ENCODE measurements around the gene ZNF664. TPM values are rescaled to one million over a fixed set of nuclear protein-coding genes. Genes with fewer than 3 reads are reported as not detected.

The ZNF664 gene
- total RNA-seq, 1 experiment from 2014 or later, result 34.2 TPM

GRCh38 chr12:123991372-123991951 lies 18.4 kb downstream of the ZNF664 start:
- Histone ChIP-seq H3K27me3 (no peaks in the 10 kb centered on the region), H3K36me3 (peaks cover 22% of the 10 kb centered on the region), H3K9me3 (no peaks in the 10 kb centered on the region), H3K4me3 (no peak overlapping the region)
- no peak for DNase-seq

- Histone ChIP-seq H3K4me3 (no peak overlapping the region), H3K27me3 (no peaks in the 10 kb centered on the region), H3K36me3 (peaks cover 22% of the 10 kb centered on the region), H3K9me3 (no peaks in the 10 kb centered on the region)
- DNase-seq, result no peak
These were observed 19.3 kb downstream of the ZNF664 start for GRCh38 chr12:123992118-123992825.

- Histone ChIP-seq H3K36me3 (peaks cover 17% of the 10 kb centered on the region), H3K27me3 (no peaks in the 10 kb centered on the region), H3K9me3 (no peaks in the 10 kb centered on the region), H3K4me3 (no peak overlapping the region)
- DNase-seq, result peak; percentile 55
These were observed 22.2 kb downstream of the ZNF664 start for GRCh38 chr12:123995023-123995748.

- H3K4me3 ChIP-seq, result no peak overlapping the region
- no peaks in the 10 kb centered on the region for H3K27me3 ChIP-seq
- H3K9me3 ChIP-seq, result no peaks in the 10 kb centered on the region
- peaks cover 19% of the 10 kb centered on the region for H3K36me3 ChIP-seq
- DNase-seq, result no peak
These were observed 23.6 kb downstream of the ZNF664 start for GRCh38 chr12:123996581-123996980.

- no peak for DNase-seq
- Histone ChIP-seq H3K9me3 (no peaks in the 10 kb centered on the region), H3K27me3 (no peaks in the 10 kb centered on the region), H3K36me3 (peaks cover 19% of the 10 kb centered on the region), H3K4me3 (no peak overlapping the region)
These were observed 24.2 kb downstream of the ZNF664 start for GRCh38 chr12:123997033-123997822.

GRCh38 chr12:123997908-123998307 lies 24.9 kb downstream of the ZNF664 start:
- no peak for DNase-seq
- no peaks in the 10 kb centered on the region for H3K9me3 ChIP-seq
- no peak overlapping the region for H3K4me3 ChIP-seq
- H3K36me3 ChIP-seq, result peaks cover 12% of the 10 kb centered on the region
- no peaks in the 10 kb centered on the region for H3K27me3 ChIP-seq

GRCh38 chr12:123998344-123998990 lies 25.5 kb downstream of the ZNF664 start:
- H3K9me3 ChIP-seq, result no peaks in the 10 kb centered on the region
- H3K4me3 ChIP-seq, result no peak overlapping the region
- DNase-seq, result no peak
- H3K36me3 ChIP-seq, result peaks cover 10% of the 10 kb centered on the region
- no peaks in the 10 kb centered on the region for H3K27me3 ChIP-seq

GRCh38 chr12:123998991-123999359 lies 26.0 kb downstream of the ZNF664 start:
- DNase-seq, result no peak

GRCh38 chr12:124000111-124000510 lies 27.1 kb downstream of the ZNF664 start:
- no peak for DNase-seq
- Histone ChIP-seq H3K27me3 (no peaks in the 10 kb centered on the region), H3K9me3 (no peaks in the 10 kb centered on the region), H3K4me3 (no peak overlapping the region), H3K36me3 (peaks cover 16% of the 10 kb centered on the region)

More at GRCh38 chr12:123998991-123999359, 26.0 kb downstream of the ZNF664 start:
- Histone ChIP-seq H3K36me3 (peaks cover 13% of the 10 kb centered on the region), H3K4me3 (no peak overlapping the region), H3K9me3 (no peaks in the 10 kb centered on the region), H3K27me3 (no peaks in the 10 kb centered on the region)

- Histone ChIP-seq H3K27me3 (no peaks in the 10 kb centered on the region), H3K4me3 (no peak overlapping the region), H3K9me3 (no peaks in the 10 kb centered on the region), H3K36me3 (peaks cover 12% of the 10 kb centered on the region)
- no peak for DNase-seq
These were observed 28.3 kb downstream of the ZNF664 start for GRCh38 chr12:124001343-124001742.

- Histone ChIP-seq H3K36me3 (peaks cover 12% of the 10 kb centered on the region), H3K9me3 (no peaks in the 10 kb centered on the region), H3K27me3 (no peaks in the 10 kb centered on the region), H3K4me3 (no peak overlapping the region)
- DNase-seq, result no peak
These were observed 29.1 kb downstream of the ZNF664 start for GRCh38 chr12:124002021-124002644.

- no peak for DNase-seq
- H3K27me3 ChIP-seq, result no peaks in the 10 kb centered on the region
- H3K4me3 ChIP-seq, result no peak overlapping the region
- peaks cover 10% of the 10 kb centered on the region for H3K36me3 ChIP-seq
- no peaks in the 10 kb centered on the region for H3K9me3 ChIP-seq
These were observed 29.6 kb downstream of the ZNF664 start for GRCh38 chr12:124002654-124003053.

GRCh38 chr12:124004233-124004875 lies 31.3 kb downstream of the ZNF664 start:
- no peaks in the 10 kb centered on the region for H3K27me3 ChIP-seq
- H3K4me3 ChIP-seq, result no peak overlapping the region
- no peaks in the 10 kb centered on the region for H3K9me3 ChIP-seq
- no peak for DNase-seq
- H3K36me3 ChIP-seq, result peaks cover 10% of the 10 kb centered on the region; the same call in 1 of the 2 replicates

- Histone ChIP-seq H3K36me3 (peaks cover 10% of the 10 kb centered on the region), H3K27me3 (no peaks in the 10 kb centered on the region), H3K9me3 (no peaks in the 10 kb centered on the region), H3K4me3 (no peak overlapping the region)
- no peak for DNase-seq
These were observed 33.2 kb downstream of the ZNF664 start for GRCh38 chr12:124006085-124006845.

Data from MG63 (cell line).